Heart left ventricle (tissue), 13 donors: ENCODE measurements around the gene HS3ST5.

Source experiments
- POLR2A ChIP-seq, 2 donors: fragments of 450-650 bp; IDR thresholded peaks; one replicate each; pipeline ENCODE4 v1.6.1; 2017; ENCODE audit warnings: antibody characterized with exemption in 2 of 2, mild to moderate bottlenecking in 2 of 2, moderate library complexity in 2 of 2
- TF ChIP-seq, protein P1 (sequence below), 12 donors: fragments of 200-600 bp; sonication (generic) in 4 of 12; IDR thresholded peaks; one replicate each; pipeline versions ENCODE4 v1.5.0 to v1.8.0; 2018 to 2022; ENCODE audit warnings: antibody characterized with exemption in 12 of 12, mild to moderate bottlenecking in 5 of 12
- donor health status: ischemic (EF 13 %, LVEDD 7.1; RV severe dilation, severe dysfunction).
- donor health status: DM: no; HTN: yes; CAD: no.
- donor health status: DM: no; HTN: no; CAD: no.
- donor health status: ischemic (EF 25% LVEDD 6.9; RV normal size, moderate dysfunction).
- donor health status: ischemic (EF 25% LVEDD 5.7; RV mildly dilated, moderate dysfunction).
- donor health status: ischemic (EF 35%, LVEDD 5.7; RV mildly dilated, moderate dysfunction).
- donor health status: nonischemic (EF 11% LVEDD 7.7; RV severe dilation, severe dysfunction).
- donor health status: DM: yes; HTN: yes; CAD: no.
- donor health status: PGD.
- donor health status: ischemic (EF 29% LVEDD 5.4; RV normal size, mild dysfunction).
- donor health status: nonischemic (EF 23%, LVEDD 6.1; RV moderate dilation, normal function).

DNA sequence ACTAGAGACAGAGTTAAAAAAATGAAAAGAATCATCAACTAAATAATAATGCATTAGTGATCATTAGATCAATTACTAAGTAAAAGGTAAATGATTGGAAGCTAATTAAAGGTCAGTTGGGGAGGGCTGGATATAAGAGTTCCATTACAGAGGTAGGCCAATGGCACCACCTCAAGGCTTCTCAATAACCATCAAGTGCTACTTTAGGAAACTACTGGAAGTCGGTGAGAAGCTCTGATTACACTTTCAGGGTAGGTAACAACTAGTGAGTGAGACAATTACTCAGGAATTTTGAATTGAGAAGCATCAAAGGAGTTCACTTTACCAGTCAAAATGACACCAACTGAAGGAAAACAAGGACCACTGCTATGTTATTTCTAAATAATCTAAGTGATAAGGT, 281.7 kb downstream of the HS3ST5 start:
- no peak for TF ChIP-seq POLR2A (IDR thresholded peaks at IDR 0.05)
- TF ChIP-seq, protein P1, sequence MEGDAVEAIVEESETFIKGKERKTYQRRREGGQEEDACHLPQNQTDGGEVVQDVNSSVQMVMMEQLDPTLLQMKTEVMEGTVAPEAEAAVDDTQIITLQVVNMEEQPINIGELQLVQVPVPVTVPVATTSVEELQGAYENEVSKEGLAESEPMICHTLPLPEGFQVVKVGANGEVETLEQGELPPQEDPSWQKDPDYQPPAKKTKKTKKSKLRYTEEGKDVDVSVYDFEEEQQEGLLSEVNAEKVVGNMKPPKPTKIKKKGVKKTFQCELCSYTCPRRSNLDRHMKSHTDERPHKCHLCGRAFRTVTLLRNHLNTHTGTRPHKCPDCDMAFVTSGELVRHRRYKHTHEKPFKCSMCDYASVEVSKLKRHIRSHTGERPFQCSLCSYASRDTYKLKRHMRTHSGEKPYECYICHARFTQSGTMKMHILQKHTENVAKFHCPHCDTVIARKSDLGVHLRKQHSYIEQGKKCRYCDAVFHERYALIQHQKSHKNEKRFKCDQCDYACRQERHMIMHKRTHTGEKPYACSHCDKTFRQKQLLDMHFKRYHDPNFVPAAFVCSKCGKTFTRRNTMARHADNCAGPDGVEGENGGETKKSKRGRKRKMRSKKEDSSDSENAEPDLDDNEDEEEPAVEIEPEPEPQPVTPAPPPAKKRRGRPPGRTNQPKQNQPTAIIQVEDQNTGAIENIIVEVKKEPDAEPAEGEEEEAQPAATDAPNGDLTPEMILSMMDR (IDR thresholded peaks at IDR 0.05): no peak
